HUES48 (cell line): ENCODE measurements around the gene ZNF593.
A peak's percentile ranks its signal among the peaks of the same experiment; 100 is the strongest.

Experiments
- H3K27ac ChIP-seq: one replicate; pipeline ENCODE4 v1.7.0; 2013; ENCODE audit warnings: low read depth, low read length, inconsistent platforms
- H3K27me3 ChIP-seq: 2 replicates; pipeline ENCODE4 v1.6.1; 2013; ENCODE audit warnings: mild to moderate bottlenecking, low read length; ENCODE audit not compliant: control insufficient read depth, insufficient read depth
- H3K36me3 ChIP-seq: 2 replicates; pipeline ENCODE4 v1.6.1; 2013; ENCODE audit warnings: low read length; ENCODE audit not compliant: control insufficient read depth, insufficient read depth
- H3K4me1 ChIP-seq: 2 replicates; pipeline ENCODE4 v1.6.1; 2013; ENCODE audit warnings: mild to moderate bottlenecking, low read length; ENCODE audit not compliant: control insufficient read depth, insufficient read depth
- H3K4me3 ChIP-seq: 2 replicates; pipeline ENCODE4 v1.5.1; 2013; ENCODE audit warnings: mild to moderate bottlenecking, low read depth, low read length
- H3K9ac ChIP-seq: 2 replicates; pipeline ENCODE4 v1.6.1; 2013; ENCODE audit warnings: mild to moderate bottlenecking, low read depth, low read length, moderate library complexity
- H3K9me3 ChIP-seq: 2 replicates; pipeline ENCODE4 v1.6.1; 2013; ENCODE audit warnings: low read length; ENCODE audit not compliant: control insufficient read depth, insufficient read depth

The ZNF593 gene

GRCh38 chr1:26177182-26177684, 7.5 kb downstream of the ZNF593 start, which contains the start of gene CNKSR1:
TSS of gene CNKSR1 (plus strand) at chr1:26177491. CDS start at chr1:26177548, 57 bp downstream.
- Histone ChIP-seq H3K4me1 (no peaks in the 10 kb centered on the region), H3K4me3 (peak within 1 kb of the TSS; percentile 53), H3K36me3 (no peaks in the 10 kb centered on the region; the same call in 1 of the 2 replicates), H3K9ac (no peak within 1 kb of the TSS), H3K27ac (no peak within 1 kb of the TSS), H3K9me3 (no peaks in the 10 kb centered on the region), H3K27me3 (no peaks in the 10 kb centered on the region)

- peaks cover 8% of the 10 kb centered on the region; the same call in 1 of the 2 replicates for H3K36me3 ChIP-seq
- no peaks in the 10 kb centered on the region for H3K27me3 ChIP-seq
- no peak overlapping the region for H3K9ac ChIP-seq
- H3K4me1 ChIP-seq = no peaks in the 10 kb centered on the region
- H3K9me3 ChIP-seq = no peaks in the 10 kb centered on the region
- H3K27ac ChIP-seq = no peak overlapping the region
- H3K4me3 ChIP-seq = no peak overlapping the region
Observed at GRCh38 chr1:26180010-26180506, 10.3 kb downstream of the ZNF593 start.

- H3K9me3 ChIP-seq = no peaks in the 10 kb centered on the region
- H3K4me1 ChIP-seq = no peaks in the 10 kb centered on the region
- no peak overlapping the region for H3K9ac ChIP-seq
- no peak overlapping the region for H3K27ac ChIP-seq
- no peak overlapping the region for H3K4me3 ChIP-seq
- H3K27me3 ChIP-seq = no peaks in the 10 kb centered on the region
- H3K36me3 ChIP-seq = peaks cover 13% of the 10 kb centered on the region; the same call in 1 of the 2 replicates
Observed at GRCh38 chr1:26181586-26182382, 12.1 kb downstream of the ZNF593 start.

GRCh38 chr1:26182383-26182696, 12.6 kb downstream of the ZNF593 start:
- Histone ChIP-seq H3K36me3 (peaks cover 18% of the 10 kb centered on the region), H3K27me3 (no peaks in the 10 kb centered on the region), H3K4me1 (no peaks in the 10 kb centered on the region), H3K9ac (no peak overlapping the region), H3K27ac (no peak overlapping the region), H3K9me3 (no peaks in the 10 kb centered on the region), H3K4me3 (no peak overlapping the region)

GRCh38 chr1:26184086-26184485, 14.4 kb downstream of the ZNF593 start:
- H3K27me3 ChIP-seq = no peaks in the 10 kb centered on the region
- H3K9me3 ChIP-seq = no peaks in the 10 kb centered on the region
- no peak overlapping the region for H3K27ac ChIP-seq
- H3K36me3 ChIP-seq = peaks cover 23% of the 10 kb centered on the region
- no peak overlapping the region for H3K4me3 ChIP-seq
- no peak overlapping the region for H3K9ac ChIP-seq
- no peaks in the 10 kb centered on the region for H3K4me1 ChIP-seq

GRCh38 chr1:26184883-26185282, 15.2 kb downstream of the ZNF593 start:
- H3K9me3 ChIP-seq = no peaks in the 10 kb centered on the region
- H3K4me1 ChIP-seq = no peaks in the 10 kb centered on the region
- H3K27me3 ChIP-seq = no peaks in the 10 kb centered on the region
- H3K4me3 ChIP-seq = no peak overlapping the region
- no peak overlapping the region for H3K27ac ChIP-seq
- H3K36me3 ChIP-seq = peaks cover 25% of the 10 kb centered on the region
- no peak overlapping the region for H3K9ac ChIP-seq

- peaks cover 25% of the 10 kb centered on the region for H3K36me3 ChIP-seq
- H3K27me3 ChIP-seq = no peaks in the 10 kb centered on the region
- H3K4me3 ChIP-seq = no peak overlapping the region
- no peaks in the 10 kb centered on the region for H3K9me3 ChIP-seq
- no peak overlapping the region for H3K9ac ChIP-seq
- peaks cover 7% of the 10 kb centered on the region for H3K4me1 ChIP-seq
- H3K27ac ChIP-seq = no peak overlapping the region
Observed at GRCh38 chr1:26187882-26188281, 18.2 kb downstream of the ZNF593 start.

- H3K9me3 ChIP-seq = no peaks in the 10 kb centered on the region
- H3K9ac ChIP-seq = no peak overlapping the region
- no peak overlapping the region for H3K4me3 ChIP-seq
- no peak overlapping the region for H3K27ac ChIP-seq
- H3K27me3 ChIP-seq = no peaks in the 10 kb centered on the region
- H3K36me3 ChIP-seq = peaks cover 22% of the 10 kb centered on the region
- peaks cover 7% of the 10 kb centered on the region for H3K4me1 ChIP-seq
Observed at GRCh38 chr1:26188477-26188876, 18.8 kb downstream of the ZNF593 start.

- H3K9me3 ChIP-seq = no peaks in the 10 kb centered on the region
- no peak overlapping the region for H3K27ac ChIP-seq
- peaks cover 21% of the 10 kb centered on the region for H3K36me3 ChIP-seq
- H3K4me3 ChIP-seq = no peak overlapping the region
- no peak overlapping the region for H3K9ac ChIP-seq
- H3K4me1 ChIP-seq = peaks cover 7% of the 10 kb centered on the region
- no peaks in the 10 kb centered on the region for H3K27me3 ChIP-seq
Observed at GRCh38 chr1:26189331-26189730, 19.6 kb downstream of the ZNF593 start.

GRCh38 chr1:26189751-26190275, 20.1 kb downstream of the ZNF593 start:
- Histone ChIP-seq H3K9ac (no peak overlapping the region), H3K9me3 (no peaks in the 10 kb centered on the region), H3K36me3 (peaks cover 17% of the 10 kb centered on the region), H3K27ac (no peak overlapping the region), H3K4me3 (no peak overlapping the region), H3K4me1 (peaks cover 7% of the 10 kb centered on the region), H3K27me3 (no peaks in the 10 kb centered on the region)

- Histone ChIP-seq H3K27ac (peak within 1 kb of the TSS; percentile 42), H3K4me3 (no peak within 1 kb of the TSS), H3K4me1 (peaks cover 7% of the 10 kb centered on the region), H3K9ac (no peak within 1 kb of the TSS), H3K9me3 (no peaks in the 10 kb centered on the region), H3K27me3 (no peaks in the 10 kb centered on the region), H3K36me3 (peaks cover 16% of the 10 kb centered on the region)
Observed at GRCh38 chr1:26190373-26190987, 20.8 kb downstream of the ZNF593 start, which contains the start of gene CATSPER4. TSS of gene CATSPER4 (plus strand) at chr1:26190602. CDS start at chr1:26190628, 26 bp downstream.
